H1 (cell line): Measurements from ENCODE around the gene IGFALS. TPM values are rescaled to one million over a fixed set of nuclear protein-coding genes. Genes with fewer than 3 reads are reported as not detected.

Experiments used
- CTCF ChIA-PET: fragments of 300-600 bp; sonication (Branson Sonifier 250); formaldehyde crosslinking; loops from one replicate; lab custom pipeline; 2021; ENCODE audit not compliant: partially characterized antibody; lab: Charles Lee
- POLR2A ChIA-PET: fragments of 300-600 bp; sonication (Branson Sonifier 250); formaldehyde crosslinking; loops from one replicate; lab custom pipeline; 2021; ENCODE audit warnings: inconsistent platforms; ENCODE audit not compliant: partially characterized antibody; lab: Charles Lee
- DNase-seq, 2 experiments: peaks; one replicate each; pipeline versions ENCODE4 v3.0.0 to v3.0.0-alpha.2; 2010 to 2022; ENCODE audit warnings: low spot score in 2 of 2, low read depth in 1 of 2, mixed read lengths in 1 of 2
- FAIRE-seq: peaks from 2 replicates; lab custom pipeline; 2011; peaks lifted over from hg19 to GRCh38; lab: Jason Lieb, UNC
- H2AFZ ChIP-seq: 2 replicates; pipeline ENCODE4 v1.8.1; 2012; ENCODE audit warnings: low read length, inconsistent platforms
- H2AK5ac ChIP-seq: 2 replicates; pipeline ENCODE4 v1.6.1; 2013; ENCODE audit warnings: low read depth, low read length
- H2BK120ac ChIP-seq: replicated peaks from 2 replicates; pipeline ENCODE3; 2013; ENCODE audit warnings: low read depth, low read length, inconsistent platforms
- H2BK12ac ChIP-seq: 2 replicates; pipeline ENCODE4 v1.6.1; 2013; ENCODE audit warnings: low read depth, low read length
- H2BK15ac ChIP-seq: 2 replicates; pipeline ENCODE4 v1.6.1; 2013; ENCODE audit warnings: low read length
- H2BK20ac ChIP-seq: 2 replicates; pipeline ENCODE4 v1.6.1; 2013; ENCODE audit warnings: low read length
- H2BK5ac ChIP-seq: 2 replicates; pipeline ENCODE4 v1.6.1; 2013; ENCODE audit warnings: low read depth, low read length
- H3K14ac ChIP-seq: 2 replicates; pipeline ENCODE4 v1.6.1; 2013; ENCODE audit warnings: inconsistent platforms; ENCODE audit not compliant: insufficient read length
- H3K18ac ChIP-seq: 2 replicates; pipeline ENCODE4 v1.6.1; 2013; ENCODE audit warnings: low read length; ENCODE audit errors: extremely low read depth
- H3K23ac ChIP-seq: 2 replicates; pipeline ENCODE4 v1.6.1; 2013; ENCODE audit warnings: inconsistent platforms; ENCODE audit not compliant: insufficient read length
- H3K23me2 ChIP-seq: 2 replicates; pipeline ENCODE4 v1.6.1; 2013; ENCODE audit warnings: low read depth, low read length
- H3K27ac ChIP-seq: 2 replicates; pipeline ENCODE4 v1.6.1; 2011; ENCODE audit warnings: low read depth, low read length, inconsistent platforms
- H3K27me3 ChIP-seq, 4 experiments: replicated peaks in 1 of 4; 1 replicate in 1 of 4; 2 replicates in 3 of 4; pipeline versions ENCODE4 v1.6.1 to v1.8.1; 2011 to 2013; ENCODE audit warnings: low read length in 3 of 4, mild to moderate bottlenecking in 3 of 4, inconsistent platforms in 2 of 4, mixed read lengths in 2 of 4, moderate library complexity in 1 of 4; ENCODE audit not compliant: control insufficient read depth in 3 of 4, insufficient read depth in 3 of 4; ENCODE audit errors: extremely low read depth in 1 of 4
- H3K36me3 ChIP-seq, 4 experiments: 2 replicates each; pipeline versions ENCODE4 v1.6.1 to v1.8.1; 2011 to 2013; ENCODE audit warnings: mild to moderate bottlenecking in 4 of 4, low read length in 3 of 4, moderate library complexity in 2 of 4, control low read depth in 1 of 4, inconsistent platforms in 1 of 4; ENCODE audit not compliant: insufficient read depth in 4 of 4, control insufficient read depth in 2 of 4
- H3K4ac ChIP-seq: replicated peaks from 2 replicates; pipeline ENCODE3; 2013; ENCODE audit warnings: low read length, low read depth, mixed read lengths, inconsistent platforms; ENCODE audit not compliant: insufficient read length
- H3K4me1 ChIP-seq, 4 experiments: replicated peaks in 1 of 4; 1 replicate in 1 of 4; 2 replicates in 3 of 4; pipeline versions ENCODE4 v1.6.1 to v1.8.1; 2011 to 2013; ENCODE audit warnings: low read length in 3 of 4, inconsistent platforms in 2 of 4, mixed read lengths in 1 of 4; ENCODE audit not compliant: insufficient read depth in 4 of 4, control insufficient read depth in 3 of 4
- H3K4me2 ChIP-seq, 2 experiments: 2 replicates each; pipeline versions ENCODE4 v1.6.1 to v1.8.1; 2011 to 2013; ENCODE audit warnings: low read depth in 2 of 2, low read length in 2 of 2, control low read depth in 1 of 2, inconsistent platforms in 1 of 2, mild to moderate bottlenecking in 1 of 2; ENCODE audit not compliant: insufficient read depth in 1 of 2
- H3K4me3 ChIP-seq, 4 experiments: fragments of 200-600, 300-600 bp in 1 of 4; sonication (generic), shearing (Covaris generic), sonication (Bioruptor Twin) in 1 of 4; 2 replicates each; pipeline versions ENCODE4 v1.5.1 to v1.8.1; 2011 to 2016; ENCODE audit warnings: low read length in 4 of 4, low read depth in 3 of 4, control low read depth in 2 of 4, inconsistent platforms in 2 of 4, mild to moderate bottlenecking in 2 of 4, mixed read lengths in 1 of 4, moderate library complexity in 1 of 4; ENCODE audit not compliant: insufficient read depth in 2 of 4; ENCODE audit errors: extremely low read depth in 1 of 4
- H3K56ac ChIP-seq: replicated peaks from 2 replicates; pipeline ENCODE3; 2013; ENCODE audit warnings: low read depth, mild to moderate bottlenecking, mixed read lengths, low read length, inconsistent platforms; ENCODE audit not compliant: insufficient read length
- H3K79me1 ChIP-seq: 2 replicates; pipeline ENCODE4 v1.6.1; 2013; ENCODE audit warnings: low read depth, low read length, control low read depth
- H3K79me2 ChIP-seq, 2 experiments: 2 replicates each; pipeline versions ENCODE4 v1.6.1 to v1.8.1; 2012 to 2013; ENCODE audit warnings: low read length in 2 of 2, mild to moderate bottlenecking in 2 of 2, inconsistent platforms in 1 of 2; ENCODE audit not compliant: insufficient read depth in 2 of 2, control insufficient read depth in 1 of 2
- H3K9ac ChIP-seq, 4 experiments: replicated peaks in 1 of 4; 1 replicate in 1 of 4; 2 replicates in 3 of 4; pipeline versions ENCODE4 v1.6.1 to v1.8.1; 2011 to 2013; ENCODE audit warnings: low read depth in 3 of 4, low read length in 3 of 4, control low read depth in 2 of 4, mild to moderate bottlenecking in 2 of 4, moderate library complexity in 2 of 4, inconsistent platforms in 1 of 4; ENCODE audit errors: extremely low read depth in 1 of 4
- H3K9me3 ChIP-seq, 2 experiments: 2 replicates each; pipeline versions ENCODE4 v1.6.1 to v1.8.1; 2012 to 2013; ENCODE audit warnings: mild to moderate bottlenecking in 2 of 2, moderate library complexity in 2 of 2, control low read depth in 1 of 2, inconsistent platforms in 1 of 2, low read depth in 1 of 2, low read length in 1 of 2, mixed read lengths in 1 of 2; ENCODE audit not compliant: insufficient read depth in 2 of 2
- H4K20me1 ChIP-seq, 2 experiments: replicated peaks in 1 of 2; 2 replicates each; pipeline versions ENCODE3 to v1.8.1; 2011 to 2013; ENCODE audit warnings: inconsistent platforms in 2 of 2, low read length in 2 of 2, mild to moderate bottlenecking in 1 of 2; ENCODE audit not compliant: insufficient read depth in 2 of 2, control insufficient read depth in 1 of 2
- H4K5ac ChIP-seq: 2 replicates; pipeline ENCODE4 v1.6.1; 2013; ENCODE audit warnings: low read length, low read depth, mixed read lengths, inconsistent platforms; ENCODE audit not compliant: insufficient read length
- H4K8ac ChIP-seq: 2 replicates; pipeline ENCODE4 v1.8.0; 2013; ENCODE audit warnings: mild to moderate bottlenecking, moderate library complexity, low read length, inconsistent platforms; ENCODE audit not compliant: insufficient read depth; ENCODE audit errors: extremely low read depth
- H4K91ac ChIP-seq: replicated peaks from 2 replicates; pipeline ENCODE3; 2013; ENCODE audit warnings: low read length, mixed read lengths, inconsistent platforms; ENCODE audit not compliant: insufficient read length
- RAD21 ChIP-seq, 2 experiments: IDR thresholded peaks in 1 of 2; conservative IDR thresholded peaks in 1 of 2; 2 replicates each; pipeline ENCODE4 v1.6.1; 2011; ENCODE audit warnings: low read depth in 2 of 2, low read length in 2 of 2, improper control_type of control experiment in 1 of 2, inconsistent platforms in 1 of 2, mild to moderate bottlenecking in 1 of 2, moderate library complexity in 1 of 2
- YY1 ChIP-seq: IDR thresholded peaks from 2 replicates; pipeline ENCODE4 v1.6.1; 2011; ENCODE audit warnings: low read depth, mild to moderate bottlenecking, low read length
- WGBS, 2 experiments: shearing (Covaris generic) in 1 of 2; methylation state at CpG; one replicate each; pipeline versions ENCODE4 v1.1.6 to v1.1.7; 2013 to 2015; ENCODE audit warnings: low lambda C conversion rate in 2 of 2, mixed read lengths in 2 of 2, inconsistent platforms in 1 of 2, low coverage in 1 of 2, missing lambda C conversion rate in 1 of 2; ENCODE audit not compliant: insufficient replicate concordance in 2 of 2, insufficient coverage in 1 of 2, insufficient read length in 1 of 2; ENCODE audit errors: extremely low coverage in 1 of 2, missing lambda C conversion rate in 1 of 2; 5-methylcytosine and 5-hydroxymethylcytosine counted together
- polyA plus RNA-seq, 7 experiments: library from polyadenylated mRNA; depleted of rRNA in 3 of 7; stranded (reverse) in 5 of 7; unstranded in 2 of 7; fragments of >200 nt in 5 of 7; fragments of 200-250 nt in 2 of 7; gene quantifications; 1 replicate in 5 of 7; 2 replicates in 1 of 7; 4 replicates in 1 of 7; pipeline versions ENCODE4 v1.2.1 to v1.2.3, GENCODE V29; 2011 to 2013; ENCODE audit warnings: missing spikeins in 2 of 7, mixed read lengths in 2 of 7
- total RNA-seq: library from RNA; stranded (reverse); fragmentation: NEBNext Ultra II Directional; extraction: Animal tissue kit (Norgen Biotek cat#: 25700); gene quantifications from 2 replicates; pipeline ENCODE4 v1.2.1, GENCODE V29; 2021
- TF ChIP-seq, protein P1 (sequence below), 3 experiments: IDR thresholded peaks; 1 replicate in 2 of 3; 2 replicates in 1 of 3; pipeline versions ENCODE4 v1.5.1 to v1.6.1; 2011; ENCODE audit warnings: low read length in 3 of 3, mild to moderate bottlenecking in 3 of 3, inconsistent platforms in 2 of 3, low read depth in 1 of 3, moderate library complexity in 1 of 3; ENCODE audit not compliant: insufficient read depth in 1 of 3; ENCODE audit errors: control extremely low read depth in 1 of 3

The IGFALS gene
- total and polyA plus RNA-seq, 2 of the 8 experiments (the other 6 are each of a cell fraction or from before 2014, with no cell fraction given): not detected

DNA sequence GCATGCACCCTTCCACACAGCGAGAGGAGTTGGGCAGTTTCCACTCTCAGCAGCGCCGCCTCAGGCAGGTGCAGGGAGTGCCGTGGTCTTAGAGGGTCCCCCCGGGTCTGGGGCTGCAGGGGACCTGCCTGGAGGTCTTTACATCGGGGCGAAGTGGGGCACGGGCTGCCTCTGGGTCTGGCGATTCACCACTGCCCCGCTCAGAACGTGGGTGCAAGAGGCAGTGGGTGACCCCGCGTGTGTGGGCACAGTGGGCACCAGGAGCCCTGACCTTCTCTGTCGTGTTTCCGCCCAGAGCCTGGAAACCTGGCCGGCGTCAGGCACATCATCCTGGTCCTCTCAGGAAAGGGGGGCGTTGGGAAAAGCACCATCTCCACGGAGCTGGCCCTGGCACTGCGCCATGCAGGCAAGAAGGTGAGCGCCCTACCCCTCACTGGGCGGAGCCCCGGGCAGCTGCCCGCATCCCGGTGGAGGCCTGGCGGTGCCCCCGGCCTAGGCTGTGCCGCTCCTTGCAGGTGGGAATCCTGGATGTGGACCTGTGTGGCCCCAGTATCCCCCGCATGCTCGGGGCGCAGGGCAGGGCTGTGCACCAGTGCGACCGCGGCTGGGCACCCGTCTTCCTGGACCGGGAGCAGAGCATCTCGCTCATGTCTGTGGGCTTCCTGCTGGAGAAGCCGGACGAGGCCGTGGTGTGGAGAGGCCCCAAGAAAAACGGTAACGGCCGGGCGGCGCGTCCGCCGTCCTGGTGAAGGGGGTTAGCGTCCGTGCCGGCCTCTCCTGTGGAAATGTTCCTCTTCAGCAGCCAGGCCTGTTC lies 7.1 kb downstream of the IGFALS start:
- Histone ChIP-seq H3K4ac (no peak overlapping the region), H2BK120ac (no peak overlapping the region), H2AK5ac (no peak overlapping the region), H2BK15ac (no peak overlapping the region), H3K14ac (no peak overlapping the region), H3K9me3 (no peaks in the 10 kb centered on the region), H3K79me1 (peaks cover 13% of the 10 kb centered on the region; the same call in 1 of the 2 replicates), H4K8ac (no peak overlapping the region; the same call in 1 of the 2 replicates), H3K56ac (no peak overlapping the region), H3K27ac (no peak overlapping the region), H2AFZ (no peak overlapping the region), H2BK12ac (no peak overlapping the region), H4K5ac (no peak overlapping the region), H3K79me2 (peaks cover 0 to 35% of the 10 kb centered on the region in 2 experiments; a peak in 3 of 4 replicates), H3K23me2 (peaks cover 3% of the 10 kb centered on the region; the same call in 1 of the 2 replicates), H4K20me1 (peaks cover 20 to 21% of the 10 kb centered on the region in 2 experiments), H4K91ac (no peak overlapping the region), H3K4me2 (no peak overlapping the region), H3K4me1 (peaks cover 0 to 2% (median under 1%) of the 10 kb centered on the region in 4 experiments; a peak in 4 of 7 replicates), H3K18ac (no peak overlapping the region), H3K27me3 (no peaks in the 10 kb centered on the region), H2BK5ac (no peak overlapping the region), H2BK20ac (no peak overlapping the region), H3K23ac (no peak overlapping the region), H3K9ac (no peak overlapping the region), H3K4me3 (no peak overlapping the region), H3K36me3 (peaks cover 0 to 40% (median 2%) of the 10 kb centered on the region in 4 experiments; a peak in 4 of 8 replicates)
- no peak for FAIRE-seq
- 90% methylated on average over 39 of the region's 51 CpGs; no CpG with 5 or more reads in 1 of the 2 experiments for WGBS, 2 experiments
- ChIA-PET CTCF (interaction anchor here (1.4 kb wide), 1 partner anchor 12 kb away, joined by 4 read pairs; no protein-coding TSS in a partner anchor), POLR2A (interaction anchor here (1.6 to 4.0 kb wide), 3 partner anchors 11 to 18 kb away, joined by 3 to 13 read pairs (median 5); partner anchors contain the start of gene NME3)
- TF ChIP-seq, protein P1, sequence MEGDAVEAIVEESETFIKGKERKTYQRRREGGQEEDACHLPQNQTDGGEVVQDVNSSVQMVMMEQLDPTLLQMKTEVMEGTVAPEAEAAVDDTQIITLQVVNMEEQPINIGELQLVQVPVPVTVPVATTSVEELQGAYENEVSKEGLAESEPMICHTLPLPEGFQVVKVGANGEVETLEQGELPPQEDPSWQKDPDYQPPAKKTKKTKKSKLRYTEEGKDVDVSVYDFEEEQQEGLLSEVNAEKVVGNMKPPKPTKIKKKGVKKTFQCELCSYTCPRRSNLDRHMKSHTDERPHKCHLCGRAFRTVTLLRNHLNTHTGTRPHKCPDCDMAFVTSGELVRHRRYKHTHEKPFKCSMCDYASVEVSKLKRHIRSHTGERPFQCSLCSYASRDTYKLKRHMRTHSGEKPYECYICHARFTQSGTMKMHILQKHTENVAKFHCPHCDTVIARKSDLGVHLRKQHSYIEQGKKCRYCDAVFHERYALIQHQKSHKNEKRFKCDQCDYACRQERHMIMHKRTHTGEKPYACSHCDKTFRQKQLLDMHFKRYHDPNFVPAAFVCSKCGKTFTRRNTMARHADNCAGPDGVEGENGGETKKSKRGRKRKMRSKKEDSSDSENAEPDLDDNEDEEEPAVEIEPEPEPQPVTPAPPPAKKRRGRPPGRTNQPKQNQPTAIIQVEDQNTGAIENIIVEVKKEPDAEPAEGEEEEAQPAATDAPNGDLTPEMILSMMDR (IDR thresholded peaks at IDR 0.05; ENCODE audit: control extremely low read depth in 1 of 3, insufficient read depth in 1 of 3, low read depth in 1 of 3, low read length in 3 of 3): peak; percentile 9 to 62 (median 36); a peak in 3 of 4 replicates
- TF ChIP-seq RAD21 (IDR thresholded peaks at IDR 0.05 in 1 of 2, conservative IDR thresholded peaks at IDR 0.05 in 1 of 2; ENCODE audit: low read depth in 2 of 2, low read length in 2 of 2): peak in 1 of 2 experiments; percentile 17; a peak in 1 of 4 replicates
- no peak for TF ChIP-seq YY1
- peak in 1 of 2 experiments; percentile 62 for DNase-seq
